Spleen (tissue), 11 donors: ENCODE measurements around the gene RAD51B. TPM values are rescaled to one million over a fixed set of nuclear protein-coding genes. Genes with fewer than 3 reads are reported as not detected.

Experiments
- DNase-seq: peaks from one replicate; pipeline ENCODE4 v3.0.0-alpha.2; 2020
- H3K27ac ChIP-seq, 8 donors: fragments of 200-600 bp; sonication (generic) in 7 of 8; 1 replicate in 4 of 8; 2 replicates in 4 of 8; pipeline versions ENCODE4 v1.5.0 to v1.8.0; 2016 to 2021; ENCODE audit warnings: inconsistent platforms in 4 of 8, mild to moderate bottlenecking in 4 of 8, moderate library complexity in 1 of 8
- H3K27me3 ChIP-seq, 7 donors: fragments of 200-600 bp; sonication (generic) in 6 of 7; replicated peaks in 1 of 7; 1 replicate in 4 of 7; 2 replicates in 3 of 7; pipeline versions ENCODE4 v1.5.0 to v1.8.0; 2016 to 2021; ENCODE audit warnings: inconsistent platforms in 3 of 7, mild to moderate bottlenecking in 1 of 7
- H3K36me3 ChIP-seq, 6 donors: fragments of 200-600 bp; sonication (generic) in 5 of 6; 1 replicate in 4 of 6; 2 replicates in 2 of 6; pipeline versions ENCODE4 v1.5.0 to v1.8.0; 2016 to 2021; ENCODE audit warnings: inconsistent platforms in 2 of 6
- H3K4me1 ChIP-seq, 6 donors: fragments of 200-600 bp; sonication (generic) in 5 of 6; 1 replicate in 3 of 6; 2 replicates in 3 of 6; pipeline versions ENCODE4 v1.5.0 to v1.8.0; 2016 to 2021; ENCODE audit warnings: inconsistent platforms in 3 of 6
- H3K4me3 ChIP-seq, 8 donors: fragments of 200-600 bp; sonication (generic) in 7 of 8; 1 replicate in 4 of 8; 2 replicates in 4 of 8; pipeline versions ENCODE4 v1.5.0 to v1.8.0; 2016 to 2021; ENCODE audit warnings: inconsistent platforms in 4 of 8, mild to moderate bottlenecking in 4 of 8, moderate library complexity in 2 of 8
- H3K9me3 ChIP-seq, 8 donors: fragments of 200-600 bp; sonication (generic) in 7 of 8; 1 replicate in 4 of 8; 2 replicates in 4 of 8; pipeline versions ENCODE4 v1.5.0 to v1.8.0; 2016 to 2021; ENCODE audit warnings: inconsistent platforms in 4 of 8
- POLR2A ChIP-seq, 3 donors: fragments of 450-650 bp; IDR thresholded peaks; one replicate each; pipeline ENCODE4 v1.5.1; 2017; ENCODE audit warnings: antibody characterized with exemption in 3 of 3, mild to moderate bottlenecking in 1 of 3
- POLR2AphosphoS5 ChIP-seq, 3 donors: sonication (generic); formaldehyde crosslinking; IDR thresholded peaks; one replicate each; pipeline ENCODE4 v1.5.1; 2017; ENCODE audit warnings: antibody characterized with exemption in 3 of 3
- WGBS, 5 donors: extraction: QIAGEN DNeasy Blood & Tissue Kit in 3 of 5; methylation state at CpG; one replicate each; pipeline versions ENCODE4 v1.1.5 to v1.1.7; 2013 to 2018; 5-methylcytosine and 5-hydroxymethylcytosine counted together
- intact Hi-C: fragments of 100-400 bp; cut with DNase I; formaldehyde crosslinking; loops from one replicate; pipeline ENCODE4 v1.15.0; 2023; ENCODE audit warnings: low total_unique reads
- polyA plus RNA-seq, 3 donors: library from polyadenylated mRNA; stranded (reverse); fragments of 200-250 nt; gene quantifications; one replicate each; pipeline ENCODE4 v1.2.1, GENCODE V29; 2013
- total RNA-seq, 7 donors: library from RNA; depleted of rRNA in 3 of 7; stranded (reverse); fragments of >200 nt in 3 of 7; fragmentation: NEBNext Ultra II Directional in 4 of 7; extraction: Animal tissue kit (Norgen Biotek cat#: 25700) in 4 of 7; gene quantifications; one replicate each; pipeline versions ENCODE4 v1.1.0 to v1.2.1, GENCODE V29; 2016 to 2021
- TF ChIP-seq, protein P1 (sequence below), 11 experiments: fragments of 200-600 bp in 7 of 11; fragments of 450-650 bp in 4 of 11; sonication (generic) in 4 of 11; IDR thresholded peaks in 8 of 11; conservative IDR thresholded peaks in 3 of 11; 1 replicate in 7 of 11; 2 replicates in 4 of 11; pipeline versions ENCODE4 v1.4.0 to v1.8.0; 2016 to 2021; ENCODE audit warnings: antibody characterized with exemption in 11 of 11, inconsistent platforms in 4 of 11, mild to moderate bottlenecking in 1 of 11
- donor health status: healthy with polysubstance abuse.
- donor health status: DM: no; HTN: no; CAD: no; lungs with moderate emphysema.
- donor health status: DM: no; HTN: no; CAD: no.
- donor health status: Bipolar disorder and iron deficiency.
- donor health status: healthy.
- donor health status: DM: no; HTN: no; CAD: no.
- donor health status: DM: yes; HTN: yes; CAD: no.

The RAD51B gene
- total and polyA plus RNA-seq, 10 donors, result 4.2 to 43.7 (median 29.8) TPM

- WGBS, 5 donors, result 89 to 96% (median 90%) methylated on average over 3 of the region's 3 CpGs
- Histone ChIP-seq H3K4me3 (no peak overlapping the region), H3K9me3 (no peaks in the 10 kb centered on the region), H3K36me3 (no peaks in the 10 kb centered on the region), H3K27ac (peak overlapping the region in 1 of 8 donors; percentile 0), H3K4me1 (peaks cover 0 to 60% (median 24%) of the 10 kb centered on the region in 6 donors), H3K27me3 (no peaks in the 10 kb centered on the region)
- intact Hi-C loops, result no loop called here
- no peak for TF ChIP-seq POLR2A (IDR thresholded peaks at IDR 0.05)
- no peak for TF ChIP-seq POLR2AphosphoS5 (IDR thresholded peaks at IDR 0.05)
- TF ChIP-seq, protein P1, sequence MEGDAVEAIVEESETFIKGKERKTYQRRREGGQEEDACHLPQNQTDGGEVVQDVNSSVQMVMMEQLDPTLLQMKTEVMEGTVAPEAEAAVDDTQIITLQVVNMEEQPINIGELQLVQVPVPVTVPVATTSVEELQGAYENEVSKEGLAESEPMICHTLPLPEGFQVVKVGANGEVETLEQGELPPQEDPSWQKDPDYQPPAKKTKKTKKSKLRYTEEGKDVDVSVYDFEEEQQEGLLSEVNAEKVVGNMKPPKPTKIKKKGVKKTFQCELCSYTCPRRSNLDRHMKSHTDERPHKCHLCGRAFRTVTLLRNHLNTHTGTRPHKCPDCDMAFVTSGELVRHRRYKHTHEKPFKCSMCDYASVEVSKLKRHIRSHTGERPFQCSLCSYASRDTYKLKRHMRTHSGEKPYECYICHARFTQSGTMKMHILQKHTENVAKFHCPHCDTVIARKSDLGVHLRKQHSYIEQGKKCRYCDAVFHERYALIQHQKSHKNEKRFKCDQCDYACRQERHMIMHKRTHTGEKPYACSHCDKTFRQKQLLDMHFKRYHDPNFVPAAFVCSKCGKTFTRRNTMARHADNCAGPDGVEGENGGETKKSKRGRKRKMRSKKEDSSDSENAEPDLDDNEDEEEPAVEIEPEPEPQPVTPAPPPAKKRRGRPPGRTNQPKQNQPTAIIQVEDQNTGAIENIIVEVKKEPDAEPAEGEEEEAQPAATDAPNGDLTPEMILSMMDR (IDR thresholded peaks at IDR 0.05 in 8 of 11, conservative IDR thresholded peaks at IDR 0.05 in 3 of 11), result no peak
- DNase-seq, result no peak
Measured at GRCh38 chr14:68466491-68466977, 647.0 kb downstream of the RAD51B start.

GRCh38 chr14:68467425-68467824, 647.8 kb downstream of the RAD51B start:
- TF ChIP-seq POLR2AphosphoS5 (IDR thresholded peaks at IDR 0.05) (no peak), POLR2A (IDR thresholded peaks at IDR 0.05) (no peak)
- TF ChIP-seq, protein P1 (IDR thresholded peaks at IDR 0.05 in 8 of 11, conservative IDR thresholded peaks at IDR 0.05 in 3 of 11), result no peak
- WGBS, 5 donors, result 91 to 93% (median 92%) methylated on average over 4 of the region's 4 CpGs
- Histone ChIP-seq H3K36me3 (no peaks in the 10 kb centered on the region), H3K4me1 (peaks cover 0 to 69% (median 30%) of the 10 kb centered on the region in 6 donors), H3K27me3 (no peaks in the 10 kb centered on the region), H3K9me3 (no peaks in the 10 kb centered on the region), H3K4me3 (no peak overlapping the region), H3K27ac (no peak overlapping the region)
- DNase-seq, result no peak
- intact Hi-C loops, result no loop called here

DNA sequence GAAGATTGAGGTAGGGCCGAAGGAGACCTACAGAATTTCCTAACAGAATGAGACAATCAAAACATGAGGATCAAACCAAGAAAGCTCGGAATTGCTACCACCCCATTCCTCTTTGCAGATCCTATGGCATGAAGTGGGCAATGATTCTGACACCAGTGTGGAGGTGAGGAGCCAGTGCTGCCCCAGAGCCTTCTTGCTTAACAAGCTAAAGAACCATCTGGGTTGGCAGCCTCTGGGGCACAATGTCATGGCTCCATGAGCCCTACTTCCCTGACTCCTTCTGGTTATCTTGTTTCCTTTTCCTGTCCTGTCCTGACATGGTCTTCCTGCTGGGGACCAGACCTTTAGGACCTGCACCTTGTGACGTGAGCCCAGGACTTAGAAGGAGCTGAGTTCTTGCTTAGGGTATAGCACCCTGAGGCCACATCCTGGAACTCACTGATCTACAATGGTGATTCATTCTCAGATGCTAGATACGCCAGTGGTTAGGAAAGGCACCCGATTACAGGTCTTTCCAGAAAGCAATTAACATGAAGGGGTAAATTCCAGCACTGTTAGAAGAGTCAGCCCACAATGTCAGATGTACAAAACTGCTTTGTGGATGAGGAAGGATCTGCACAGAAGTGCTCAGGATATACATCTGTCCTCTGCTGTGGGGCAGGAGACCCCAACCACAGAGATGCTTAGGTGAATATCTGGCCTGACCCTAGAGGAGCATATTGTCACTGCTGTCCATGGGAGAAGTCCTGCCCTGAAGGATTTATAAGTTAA, 649.0 kb downstream of the RAD51B start:
- TF ChIP-seq POLR2AphosphoS5 (IDR thresholded peaks at IDR 0.05) (peak in 1 of 3 donors; percentile 50), POLR2A (IDR thresholded peaks at IDR 0.05) (no peak)
- TF ChIP-seq, protein P1 (IDR thresholded peaks at IDR 0.05 in 8 of 11, conservative IDR thresholded peaks at IDR 0.05 in 3 of 11), result no peak
- intact Hi-C loops, result no loop called here
- no peaks in the 10 kb centered on the region for H3K9me3 ChIP-seq
- no peaks in the 10 kb centered on the region for H3K27me3 ChIP-seq
- H3K36me3 ChIP-seq, result no peaks in the 10 kb centered on the region
- no peak overlapping the region for H3K4me3 ChIP-seq
- 67 to 85% (median 78%) methylated on average over 5 of the region's 5 CpGs for WGBS, 5 donors
- H3K4me1 ChIP-seq, result peaks cover 0 to 81% (median 33%) of the 10 kb centered on the region in 6 donors
- DNase-seq, result no peak
- peak overlapping the region in 3 of 8 donors; percentile 28 to 82 (median 32) for H3K27ac ChIP-seq

DNA sequence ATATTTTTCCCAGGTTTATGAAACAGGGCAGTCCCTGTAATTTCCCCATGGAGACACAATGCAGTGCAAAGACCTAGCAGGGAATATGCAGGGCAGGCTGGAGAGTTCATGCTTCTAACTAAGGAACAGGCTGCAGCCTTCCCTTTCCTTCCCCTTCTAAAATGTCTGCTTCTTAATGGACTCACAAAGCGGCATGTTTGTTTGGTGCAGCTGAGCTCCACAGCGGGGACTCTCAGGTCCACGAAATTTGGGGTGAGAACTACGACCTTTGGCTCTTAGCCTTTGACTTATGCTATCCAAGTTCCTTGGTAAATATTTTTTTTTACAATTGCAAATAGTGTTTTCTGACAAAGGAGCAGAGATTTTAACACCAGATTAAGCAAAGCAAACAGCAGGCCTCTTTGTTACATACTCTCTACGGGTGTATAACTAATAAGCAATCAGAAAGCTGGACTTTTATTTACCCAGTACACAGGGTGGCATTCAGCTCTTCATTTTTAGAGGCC, 649.7 kb downstream of the RAD51B start:
- 93 to 99% (median 96%) methylated on average over 5 of the region's 5 CpGs for WGBS, 5 donors
- Histone ChIP-seq H3K4me3 (no peak overlapping the region), H3K27me3 (no peaks in the 10 kb centered on the region), H3K4me1 (peaks cover 0 to 84% (median 33%) of the 10 kb centered on the region in 6 donors), H3K27ac (peak overlapping the region in 2 of 8 donors; percentile 28 to 82), H3K36me3 (no peaks in the 10 kb centered on the region), H3K9me3 (no peaks in the 10 kb centered on the region)
- DNase-seq, result no peak
- TF ChIP-seq, protein P1 (IDR thresholded peaks at IDR 0.05 in 8 of 11, conservative IDR thresholded peaks at IDR 0.05 in 3 of 11), result no peak
- TF ChIP-seq POLR2AphosphoS5 (IDR thresholded peaks at IDR 0.05) (no peak), POLR2A (IDR thresholded peaks at IDR 0.05) (no peak)
- intact Hi-C loops, result no loop called here
